Activated T-cell treated with anti-CD3 and anti-CD28 coated beads, Interleukin-2, amount 50 U/mL, for 4 hours (primary cell): ENCODE measurements around the gene SSNA1. TPM values are rescaled to one million over a fixed set of nuclear protein-coding genes. Genes with fewer than 3 reads are reported as not detected.
A peak's percentile ranks its signal among the peaks of the same experiment; 100 is the strongest.

Experiments used
- ATAC-seq, 2 donors: fragments of 200-7000 bp; cut with Tn5 transposase; one replicate each; pipeline ENCODE4 v1.10.0; 2021
- DNase-seq: peaks from one replicate; pipeline ENCODE4 v3.0.0-alpha.2; 2020
- H3K27me3 Mint-ChIP-seq: one replicate; pipeline ENCODE4 v1.8.0; 2021; ENCODE audit warnings: low read depth, mixed read lengths
- H3K36me3 Mint-ChIP-seq: one replicate; pipeline ENCODE4 v1.8.0; 2022; ENCODE audit warnings: mixed read lengths; ENCODE audit not compliant: insufficient read depth
- H3K4me1 Mint-ChIP-seq: one replicate; pipeline ENCODE4 v1.8.0; 2021; ENCODE audit warnings: low read depth, mixed read lengths
- H3K4me3 Mint-ChIP-seq: one replicate; pipeline ENCODE4 v1.8.0; 2021; ENCODE audit warnings: mild to moderate bottlenecking, moderate library complexity, mixed read lengths
- H3K9me3 Mint-ChIP-seq: one replicate; pipeline ENCODE4 v1.8.0; 2021; ENCODE audit warnings: mixed read lengths
- total RNA-seq, 3 donors: library from RNA; stranded (reverse); gene quantifications; one replicate each; pipeline ENCODE4 v1.2.1, GENCODE V29; 2021

The SSNA1 gene
- total RNA-seq, 3 donors from 2014 or later: 144 to 156 (median 150) TPM

- Mint-ChIP-seq H3K9me3 (no peaks in the 10 kb centered on the region), H3K36me3 (peaks cover under 1% of the 10 kb centered on the region), H3K4me1 (peaks cover 5% of the 10 kb centered on the region), H3K27me3 (no peaks in the 10 kb centered on the region), H3K4me3 (peak overlapping the region; percentile 27)
- DNase-seq: no peak
- no peak for ATAC-seq
Measured at GRCh38 chr9:137220317-137221094, 32.0 kb downstream of the SSNA1 start.

GRCh38 chr9:137221095-137221505, 32.6 kb downstream of the SSNA1 start:
- peak overlapping the region; percentile 27 for H3K4me3 Mint-ChIP-seq
- H3K27me3 Mint-ChIP-seq: no peaks in the 10 kb centered on the region
- H3K36me3 Mint-ChIP-seq: no peaks in the 10 kb centered on the region
- no peaks in the 10 kb centered on the region for H3K9me3 Mint-ChIP-seq
- DNase-seq (no peak), ATAC-seq (no peak)
- peaks cover 5% of the 10 kb centered on the region for H3K4me1 Mint-ChIP-seq

GRCh38 chr9:137221506-137222111, 33.1 kb downstream of the SSNA1 start:
- Mint-ChIP-seq H3K27me3 (no peaks in the 10 kb centered on the region), H3K4me3 (no peak overlapping the region), H3K9me3 (no peaks in the 10 kb centered on the region), H3K36me3 (no peaks in the 10 kb centered on the region), H3K4me1 (peaks cover 5% of the 10 kb centered on the region)
- ATAC-seq: no peak
- DNase-seq: no peak

- Mint-ChIP-seq H3K27me3 (no peaks in the 10 kb centered on the region), H3K4me3 (peak within 1 kb of the TSS; percentile 79), H3K36me3 (no peaks in the 10 kb centered on the region), H3K9me3 (no peaks in the 10 kb centered on the region), H3K4me1 (peaks cover 6% of the 10 kb centered on the region)
- ATAC-seq: peak in 1 of 2 donors; percentile 5
- DNase-seq: no peak
Measured at GRCh38 chr9:137222190-137223077, 34.0 kb downstream of the SSNA1 start, which contains the start of gene RNF208. RNF208 (minus strand) TSS chr9:137222240; CDS start chr9:137221212, 1,028 bp downstream.

GRCh38 chr9:137223078-137223970, 34.8 kb downstream of the SSNA1 start:
- Mint-ChIP-seq H3K4me3 (peak overlapping the region; percentile 79), H3K9me3 (no peaks in the 10 kb centered on the region), H3K4me1 (peaks cover 8% of the 10 kb centered on the region), H3K27me3 (peaks cover 3% of the 10 kb centered on the region), H3K36me3 (no peaks in the 10 kb centered on the region)
- DNase-seq (peak; percentile 98), ATAC-seq (peak; percentile 90 to 91)

DNA sequence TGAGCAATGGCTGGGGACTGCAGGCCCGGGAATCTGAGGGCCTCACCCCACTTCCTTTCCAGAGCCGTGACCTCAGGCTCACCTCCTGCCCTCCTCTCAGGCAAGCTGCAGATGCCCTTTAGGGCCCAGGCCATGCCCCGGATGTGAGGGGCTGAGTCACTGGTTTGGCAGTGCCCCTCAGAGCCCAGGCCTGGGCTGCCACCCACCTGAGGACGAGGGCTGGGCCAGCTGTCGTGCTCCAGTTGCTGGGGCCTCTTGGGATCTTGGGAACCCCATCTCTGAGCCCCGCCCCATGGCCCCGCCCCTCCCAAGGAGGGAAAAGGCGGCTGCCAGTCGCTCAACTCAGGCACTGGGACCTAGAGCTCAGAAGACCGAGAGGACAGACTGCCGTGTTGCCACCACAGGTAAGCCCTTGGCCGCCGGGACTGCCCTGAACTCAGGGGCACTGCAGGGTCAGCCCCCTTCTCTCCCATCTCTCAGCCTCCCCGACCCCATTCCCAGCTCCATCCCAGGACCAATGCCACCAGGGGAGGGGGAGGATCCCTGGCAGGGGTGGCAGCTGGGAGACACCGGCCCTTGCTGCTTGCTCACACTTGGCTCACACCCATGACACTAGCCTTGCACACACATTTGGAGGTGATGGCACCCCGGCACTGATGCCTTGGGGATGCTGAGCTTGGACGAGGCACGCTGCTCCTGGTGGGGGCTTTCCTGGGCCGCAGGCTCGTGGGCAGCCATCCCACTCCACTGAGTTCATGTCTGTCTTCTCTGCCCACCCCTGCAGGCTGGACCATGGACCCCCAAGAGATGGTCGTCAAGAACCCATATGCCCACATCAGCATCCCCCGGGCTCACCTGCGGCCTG, 36.6 kb downstream of the SSNA1 start, which contains the start of gene CYSRT1:
Gene CYSRT1 (plus strand): TSS at position 345 of the 865 bp plus-strand sequence. CDS start 448 bp downstream, at position 793.
- ATAC-seq (no peak), DNase-seq (no peak)
- no peaks in the 10 kb centered on the region for H3K36me3 Mint-ChIP-seq
- peaks cover 8% of the 10 kb centered on the region for H3K4me1 Mint-ChIP-seq
- peak within 1 kb of the TSS; percentile 79 for H3K4me3 Mint-ChIP-seq
- H3K27me3 Mint-ChIP-seq: peaks cover 6% of the 10 kb centered on the region
- H3K9me3 Mint-ChIP-seq: no peaks in the 10 kb centered on the region

DNA sequence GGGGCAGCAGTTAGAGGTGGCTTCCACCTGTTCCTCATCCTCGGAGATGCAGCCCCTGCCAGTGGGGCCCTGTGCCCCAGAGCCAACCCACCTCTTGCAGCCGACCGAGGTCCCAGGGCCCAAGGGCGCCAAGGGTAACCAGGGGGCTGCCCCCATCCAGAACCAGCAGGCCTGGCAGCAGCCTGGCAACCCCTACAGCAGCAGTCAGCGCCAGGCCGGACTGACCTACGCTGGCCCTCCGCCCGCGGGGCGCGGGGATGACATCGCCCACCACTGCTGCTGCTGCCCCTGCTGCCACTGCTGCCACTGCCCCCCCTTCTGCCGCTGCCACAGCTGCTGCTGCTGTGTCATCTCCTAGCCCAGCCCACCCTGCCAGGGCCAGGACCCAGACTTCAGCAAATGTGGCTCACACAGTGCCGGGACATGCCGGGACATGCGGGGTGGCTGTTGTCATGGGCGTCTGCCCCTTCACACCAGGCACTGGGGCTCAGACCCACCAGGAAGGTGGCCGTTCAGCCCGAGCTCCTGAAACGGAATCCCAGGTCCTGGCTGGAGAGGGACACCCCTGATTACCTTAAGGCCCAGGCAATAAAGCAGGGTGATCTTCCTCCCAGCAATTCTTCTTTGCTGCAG, 37.3 kb downstream of the SSNA1 start:
- Mint-ChIP-seq H3K4me1 (peaks cover 8% of the 10 kb centered on the region), H3K9me3 (no peaks in the 10 kb centered on the region), H3K27me3 (peaks cover 6% of the 10 kb centered on the region)

DNA sequence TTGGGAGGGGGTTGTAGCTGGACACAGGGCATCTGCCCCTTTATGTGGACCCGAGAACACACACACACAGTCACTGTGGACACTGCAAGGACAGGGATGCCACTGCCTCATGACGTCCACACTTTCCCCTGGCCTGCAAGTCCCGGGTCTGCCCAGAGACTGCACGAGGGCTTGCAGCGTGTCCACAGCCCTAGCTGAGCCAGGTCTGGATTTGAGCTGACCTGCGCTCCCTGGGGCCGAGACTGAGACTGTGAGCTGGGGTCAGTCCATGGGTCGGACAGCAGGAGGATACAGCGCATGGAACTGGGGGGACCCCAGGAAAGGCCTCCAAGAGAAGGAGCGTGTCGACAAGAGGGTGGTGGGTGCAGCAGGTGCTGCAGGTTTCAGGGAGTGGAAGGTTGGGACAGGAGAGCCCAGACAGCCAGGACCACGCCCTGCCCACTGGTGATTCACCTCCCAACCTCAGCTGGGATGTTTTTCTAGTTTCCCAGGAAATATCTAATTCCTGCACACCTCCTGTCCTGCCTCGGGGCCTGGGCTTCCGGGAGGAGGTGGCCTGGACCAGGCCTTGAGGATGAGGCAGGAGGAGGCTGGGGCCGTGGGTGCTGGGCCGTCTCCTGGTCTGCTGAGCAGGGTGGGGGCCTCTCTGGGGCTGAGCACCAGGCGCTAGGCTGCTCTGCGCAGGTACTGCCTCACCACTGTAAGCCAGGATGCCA, 38.0 kb downstream of the SSNA1 start:
- Mint-ChIP-seq H3K36me3 (no peaks in the 10 kb centered on the region), H3K4me3 (no peak overlapping the region), H3K4me1 (peaks cover 8% of the 10 kb centered on the region)

More for the DNA sequence above, 37.3 kb downstream of the SSNA1 start:
- H3K36me3 Mint-ChIP-seq: no peaks in the 10 kb centered on the region
- H3K4me3 Mint-ChIP-seq: no peak overlapping the region
- ATAC-seq (no peak), DNase-seq (no peak)

GRCh38 chr9:137227054-137227852, 38.8 kb downstream of the SSNA1 start, which contains the start of gene RNF224:
RNF224 (plus strand) TSS chr9:137227502; CDS start chr9:137228336, 834 bp downstream.
- peak; percentile 47 to 49 for ATAC-seq
- Mint-ChIP-seq H3K9me3 (no peaks in the 10 kb centered on the region), H3K27me3 (peaks cover 8% of the 10 kb centered on the region), H3K4me3 (no peak within 1 kb of the TSS), H3K4me1 (peaks cover 8% of the 10 kb centered on the region), H3K36me3 (no peaks in the 10 kb centered on the region)
- DNase-seq: peak; percentile 78

More for the DNA sequence above, 38.0 kb downstream of the SSNA1 start:
- Mint-ChIP-seq H3K27me3 (peaks cover 6% of the 10 kb centered on the region), H3K9me3 (no peaks in the 10 kb centered on the region)
- ATAC-seq (no peak), DNase-seq (no peak)

DNA sequence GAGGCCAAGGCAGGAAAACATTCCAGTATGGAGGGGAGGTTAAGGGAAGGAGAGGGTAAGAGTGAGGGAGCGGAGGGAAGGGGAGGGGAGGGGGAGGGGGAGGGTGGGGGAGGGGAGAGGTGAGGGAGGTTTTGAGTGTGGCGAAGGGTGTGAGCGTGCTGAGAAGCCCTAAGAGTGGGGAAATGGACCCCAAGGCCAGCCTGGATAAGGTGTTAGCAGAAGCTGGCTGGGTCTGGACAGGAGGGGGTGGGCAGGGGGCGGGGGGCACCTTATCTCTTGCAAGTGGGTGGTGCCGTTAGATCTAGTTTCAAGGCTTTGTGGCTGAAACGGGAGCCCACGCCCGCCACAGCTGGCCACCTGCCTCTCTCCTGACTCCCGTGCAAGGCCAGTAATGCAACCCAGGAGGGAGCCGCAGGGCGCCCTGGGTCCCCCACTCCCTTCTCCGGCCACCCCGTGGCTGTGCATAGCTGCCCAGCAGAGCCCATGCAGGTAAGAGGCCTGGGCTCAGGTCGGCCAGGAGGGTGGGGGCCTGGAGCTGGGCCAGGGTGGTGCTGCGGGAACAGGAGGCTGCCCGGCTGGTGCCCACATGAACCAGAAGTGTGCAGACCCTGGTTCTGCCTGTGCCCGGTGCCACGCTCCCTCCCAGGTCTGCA, 39.5 kb downstream of the SSNA1 start:
- Mint-ChIP-seq H3K4me1 (peaks cover 7% of the 10 kb centered on the region), H3K9me3 (no peaks in the 10 kb centered on the region), H3K4me3 (no peak overlapping the region), H3K36me3 (no peaks in the 10 kb centered on the region), H3K27me3 (peaks cover 8% of the 10 kb centered on the region)
- ATAC-seq (no peak), DNase-seq (no peak)

DNA sequence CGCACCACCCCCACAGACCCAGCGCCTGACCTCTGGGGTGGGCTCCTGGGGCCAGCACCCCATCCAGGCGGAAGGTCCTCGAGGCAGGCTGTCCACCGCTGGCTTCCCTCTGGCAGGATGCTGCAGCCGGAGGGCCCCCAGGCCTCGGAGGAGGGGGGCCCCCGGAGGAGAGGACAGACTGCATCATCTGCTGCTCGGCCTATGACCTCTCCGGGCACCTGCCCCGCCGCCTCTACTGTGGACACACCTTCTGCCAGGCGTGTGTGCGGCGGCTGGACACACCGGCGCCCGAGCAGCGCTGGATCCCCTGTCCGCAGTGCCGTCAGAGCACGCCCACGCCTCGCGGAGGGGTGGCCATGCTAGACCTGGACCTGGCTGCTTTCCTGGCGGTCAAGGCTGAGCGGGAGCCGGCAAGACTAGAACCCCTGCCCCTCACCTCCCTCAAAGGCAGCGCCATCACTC, 40.1 kb downstream of the SSNA1 start:
- DNase-seq (no peak), ATAC-seq (no peak)
- no peaks in the 10 kb centered on the region for H3K36me3 Mint-ChIP-seq
- H3K9me3 Mint-ChIP-seq: no peaks in the 10 kb centered on the region
- no peak overlapping the region for H3K4me3 Mint-ChIP-seq
- H3K27me3 Mint-ChIP-seq: peaks cover 8% of the 10 kb centered on the region
- H3K4me1 Mint-ChIP-seq: peaks cover 6% of the 10 kb centered on the region
